ENCODE measurements around the gene SPATA18.
A peak's percentile ranks its signal among the peaks of the same experiment; 100 is the strongest.

SPATA18 gene

GRCh38 chr4:52016981-52017380 is 34.1 kb upstream of the SPATA18 start:
- no peak for TF ChIP-seq Cebpa-rat (IDR thresholded peaks at IDR 0.05)
- no peak overlapping the region for H3K27ac ChIP-seq
- H3K4me1 ChIP-seq, result peaks cover 10 to 34% (median 14%) of the 10 kb centered on the region in 10 experiments; a peak in 19 of 20 replicates
- peaks cover 0 to 13% (median 3%) of the 10 kb centered on the region in 11 experiments; a peak in 9 of 22 replicates for H3K36me3 ChIP-seq
- H3K9ac ChIP-seq, result no peak overlapping the region
- H3K4me3 ChIP-seq, result no peak overlapping the region
- H3K9me3 ChIP-seq (replicated peaks in 1 of 11), result no peaks in the 10 kb centered on the region
- H4K20me1 ChIP-seq, result no peaks in the 10 kb centered on the region
- H3K4me2 ChIP-seq, result no peak overlapping the region
- no peaks in the 10 kb centered on the region for H3K27me3 ChIP-seq

- no peak for TF ChIP-seq Cebpa-rat (IDR thresholded peaks at IDR 0.05)
- Histone ChIP-seq H3K27me3 (no peaks in the 10 kb centered on the region), H3K4me2 (no peak overlapping the region), H3K27ac (no peak overlapping the region), H3K9me3 (replicated peaks in 1 of 11) (no peaks in the 10 kb centered on the region), H4K20me1 (no peaks in the 10 kb centered on the region), H3K36me3 (peaks cover 6 to 21% (median 11%) of the 10 kb centered on the region in 11 experiments; a peak in 21 of 22 replicates), H3K9ac (no peak overlapping the region), H3K4me3 (no peak overlapping the region), H3K4me1 (peaks cover 10 to 34% (median 14%) of the 10 kb centered on the region in 10 experiments; a peak in 19 of 20 replicates)
These were observed 33.3 kb upstream of the SPATA18 start for GRCh38 chr4:52017814-52018213.

- H3K4me1 ChIP-seq, result peaks cover 2 to 23% (median 6%) of the 10 kb centered on the region in 10 experiments; a peak in 18 of 20 replicates
- H3K4me2 ChIP-seq, result peak within 1 kb of the TSS in 4 of 11 experiments; percentile 47 to 73 (median 68); a peak in 8 of 22 replicates
- no peaks in the 10 kb centered on the region for H4K20me1 ChIP-seq
- no peak for TF ChIP-seq Cebpa-rat (IDR thresholded peaks at IDR 0.05)
- H3K9me3 ChIP-seq (replicated peaks in 1 of 11), result no peaks in the 10 kb centered on the region
- peaks cover 20 to 43% (median 33%) of the 10 kb centered on the region in 11 experiments for H3K36me3 ChIP-seq
- no peak within 1 kb of the TSS for H3K9ac ChIP-seq
- H3K27ac ChIP-seq, result peak within 1 kb of the TSS in 5 of 11 experiments; percentile 19 to 69 (median 52); a peak in 9 of 22 replicates
- H3K4me3 ChIP-seq, result no peak within 1 kb of the TSS
- no peaks in the 10 kb centered on the region for H3K27me3 ChIP-seq
These were observed 31.0 kb upstream of the SPATA18 start, which contains the start of gene LRRC66 for GRCh38 chr4:52019936-52020657. Gene LRRC66, minus strand, starts transcription at chr4:52020363. Its CDS starts 2,750 bp downstream, at chr4:52017613.

- H4K20me1 ChIP-seq, result peaks cover 0 to 8% (median 0%) of the 10 kb centered on the region in 11 experiments; a peak in 4 of 22 replicates
- H3K27ac ChIP-seq, result no peak overlapping the region
- no peaks in the 10 kb centered on the region for H3K9me3 ChIP-seq (replicated peaks in 1 of 11)
- TF ChIP-seq Cebpa-rat (IDR thresholded peaks at IDR 0.05), result no peak
- no peak overlapping the region for H3K4me3 ChIP-seq
- H3K4me1 ChIP-seq, result peaks cover 0 to 15% (median 2%) of the 10 kb centered on the region in 10 experiments; a peak in 9 of 20 replicates
- H3K27me3 ChIP-seq, result no peaks in the 10 kb centered on the region
- no peak overlapping the region for H3K9ac ChIP-seq
- H3K36me3 ChIP-seq, result peaks cover 29 to 77% (median 57%) of the 10 kb centered on the region in 11 experiments
- no peak overlapping the region for H3K4me2 ChIP-seq
These were observed 22.1 kb upstream of the SPATA18 start for GRCh38 chr4:52028970-52029369.

GRCh38 chr4:52032005-52032404 is 19.1 kb upstream of the SPATA18 start:
- H3K9me3 ChIP-seq (replicated peaks in 1 of 11), result no peaks in the 10 kb centered on the region
- TF ChIP-seq Cebpa-rat (IDR thresholded peaks at IDR 0.05), result no peak
- no peak overlapping the region for H3K9ac ChIP-seq
- no peaks in the 10 kb centered on the region for H3K27me3 ChIP-seq
- peaks cover 14 to 31% (median 16%) of the 10 kb centered on the region in 10 experiments for H3K4me1 ChIP-seq
- H3K27ac ChIP-seq, result no peak overlapping the region
- H3K4me2 ChIP-seq, result peak overlapping the region in 4 of 11 experiments; percentile 12 to 62 (median 26); a peak in 6 of 22 replicates
- peaks cover 0 to 8% (median 0%) of the 10 kb centered on the region in 11 experiments; a peak in 4 of 22 replicates for H4K20me1 ChIP-seq
- H3K4me3 ChIP-seq, result no peak overlapping the region
- H3K36me3 ChIP-seq, result peaks cover 21 to 59% (median 38%) of the 10 kb centered on the region in 11 experiments

- no peak overlapping the region for H3K4me3 ChIP-seq
- H3K9ac ChIP-seq, result no peak overlapping the region
- TF ChIP-seq Cebpa-rat (IDR thresholded peaks at IDR 0.05), result no peak
- no peaks in the 10 kb centered on the region for H3K9me3 ChIP-seq (replicated peaks in 1 of 11)
- no peak overlapping the region for H3K27ac ChIP-seq
- peak overlapping the region in 4 of 11 experiments; percentile 75 to 86 (median 80); a peak in 2 of 22 replicates for H3K4me2 ChIP-seq
- H3K27me3 ChIP-seq, result no peaks in the 10 kb centered on the region
- H3K36me3 ChIP-seq, result peaks cover 0 to 34% (median 15%) of the 10 kb centered on the region in 11 experiments; a peak in 15 of 22 replicates
- H4K20me1 ChIP-seq, result peaks cover 0 to 8% (median 0%) of the 10 kb centered on the region in 11 experiments; a peak in 4 of 22 replicates
- peaks cover 20 to 36% (median 27%) of the 10 kb centered on the region in 10 experiments for H3K4me1 ChIP-seq
These were observed 15.9 kb upstream of the SPATA18 start for GRCh38 chr4:52035190-52035589.

GRCh38 chr4:52036886-52037530 is 14.1 kb upstream of the SPATA18 start:
- Histone ChIP-seq H3K27me3 (no peaks in the 10 kb centered on the region), H3K9me3 (replicated peaks in 1 of 11) (no peaks in the 10 kb centered on the region), H3K4me2 (peak overlapping the region; percentile 69 to 90 (median 78)), H3K9ac (peak overlapping the region; percentile 71 to 89 (median 82); a peak in 18 of 22 replicates), H4K20me1 (peaks cover 0 to 5% (median 0%) of the 10 kb centered on the region in 11 experiments; a peak in 1 of 22 replicates), H3K4me3 (peak overlapping the region; percentile 61 to 80 (median 74)), H3K4me1 (peaks cover 20 to 30% (median 25%) of the 10 kb centered on the region in 10 experiments), H3K36me3 (peaks cover 0 to 16% (median 2%) of the 10 kb centered on the region in 11 experiments; a peak in 9 of 22 replicates), H3K27ac (peak overlapping the region in 9 of 11 experiments; percentile 67 to 85 (median 77); a peak in 13 of 22 replicates)
- no peak for TF ChIP-seq Cebpa-rat (IDR thresholded peaks at IDR 0.05)

- Histone ChIP-seq H3K9ac (peak overlapping the region; percentile 71 to 89 (median 82)), H4K20me1 (peaks cover 0 to 5% (median 0%) of the 10 kb centered on the region in 11 experiments; a peak in 1 of 22 replicates), H3K36me3 (peaks cover 0 to 10% (median 0%) of the 10 kb centered on the region in 11 experiments; a peak in 5 of 22 replicates), H3K9me3 (replicated peaks in 1 of 11) (no peaks in the 10 kb centered on the region), H3K4me2 (peak overlapping the region; percentile 69 to 90 (median 78)), H3K27me3 (no peaks in the 10 kb centered on the region), H3K4me3 (peak overlapping the region; percentile 61 to 80 (median 74)), H3K27ac (peak overlapping the region in 10 of 11 experiments; percentile 67 to 85 (median 78); a peak in 21 of 22 replicates), H3K4me1 (peaks cover 20 to 27% (median 22%) of the 10 kb centered on the region in 10 experiments)
- no peak for TF ChIP-seq Cebpa-rat (IDR thresholded peaks at IDR 0.05)
These were observed 13.4 kb upstream of the SPATA18 start for GRCh38 chr4:52037689-52038102.
